SK-N-SH (cell line): Measurements from ENCODE around the gene ETHE1. TPM values are rescaled to one million over a fixed set of nuclear protein-coding genes. Genes with fewer than 3 reads are reported as not detected.

Experiments used
- CTCF ChIA-PET: fragments of 300-600, 350-600 bp; formaldehyde crosslinking; extraction: SDS; loops from one replicate; lab custom pipeline; 2021; lab: Yijun Ruan, JAX
- POLR2A ChIA-PET: fragments of 350-600 bp; sonication (Branson Sonifier 250); formaldehyde crosslinking; extraction: SDS; loops from one replicate; lab custom pipeline; 2020; ENCODE audit warnings: antibody characterized with exemption, inconsistent platforms; lab: Yijun Ruan, JAX
- DNase-seq: peaks from one replicate; pipeline ENCODE4 v3.0.0; 2012
- H2AFZ ChIP-seq: fragments of 200-600 bp; sonication (generic); 2 replicates; pipeline ENCODE4 v1.8.1; 2016; ENCODE audit warnings: antibody characterized with exemption, mild to moderate bottlenecking, low read depth
- H3F3A ChIP-seq: fragments of 200-600 bp; sonication (generic); replicated peaks from 2 replicates; pipeline ENCODE3; 2016; ENCODE audit warnings: antibody characterized with exemption, mild to moderate bottlenecking; ENCODE audit not compliant: insufficient read depth
- H3K27ac ChIP-seq, 2 experiments: fragments of 200-500 bp in 1 of 2; fragments of 200-600 bp in 1 of 2; sonication (Bioruptor generic) in 1 of 2; sonication (generic), shearing (Covaris generic) in 1 of 2; 2 replicates each; pipeline versions ENCODE4 v1.5.1 to v1.6.1; 2014 to 2016; ENCODE audit warnings: low read depth in 2 of 2, inconsistent platforms in 1 of 2, low read length in 1 of 2, mild to moderate bottlenecking in 1 of 2, mixed read lengths in 1 of 2
- H3K27me3 ChIP-seq: fragments of 200-600 bp; sonication (generic), shearing (Covaris generic); 2 replicates; pipeline ENCODE4 v1.6.1; 2016; ENCODE audit warnings: mixed run types; ENCODE audit not compliant: insufficient read depth
- H3K36me3 ChIP-seq, 2 experiments: fragments of 200-500 bp in 1 of 2; fragments of 200-600 bp in 1 of 2; sonication (Bioruptor generic) in 1 of 2; sonication (generic) in 1 of 2; replicated peaks in 1 of 2; 2 replicates each; pipeline versions ENCODE3 to v1.5.1; 2014 to 2016; ENCODE audit warnings: low read length in 1 of 2, mild to moderate bottlenecking in 1 of 2; ENCODE audit not compliant: insufficient read depth in 2 of 2, control insufficient read depth in 1 of 2
- H3K4me1 ChIP-seq, 2 experiments: fragments of 200-500 bp in 1 of 2; fragments of 200-600 bp in 1 of 2; sonication (Bioruptor generic) in 1 of 2; sonication (generic), shearing (Covaris generic) in 1 of 2; 2 replicates each; pipeline versions ENCODE4 v1.5.1 to v1.6.1; 2014 to 2016; ENCODE audit warnings: low read depth in 1 of 2, low read length in 1 of 2, mixed run types in 1 of 2; ENCODE audit not compliant: insufficient read depth in 2 of 2, control insufficient read depth in 1 of 2
- H3K4me2 ChIP-seq: fragments of 200-600 bp; sonication (generic), shearing (Covaris generic); 2 replicates; pipeline ENCODE4 v1.6.1; 2017; ENCODE audit warnings: mixed run types
- H3K4me3 ChIP-seq, 2 experiments: fragments of 200-500 bp in 1 of 2; fragments of 200-600 bp in 1 of 2; sonication (Bioruptor generic) in 1 of 2; sonication (generic), shearing (Covaris generic) in 1 of 2; 2 replicates each; pipeline versions ENCODE4 v1.5.1 to v1.8.1; 2014 to 2016; ENCODE audit warnings: low read depth in 2 of 2, inconsistent platforms in 1 of 2, low read length in 1 of 2, mild to moderate bottlenecking in 1 of 2, mixed read lengths in 1 of 2, moderate library complexity in 1 of 2
- H3K79me2 ChIP-seq: fragments of 200-600 bp; sonication (generic); 2 replicates; pipeline ENCODE4 v1.8.1; 2017; ENCODE audit warnings: mild to moderate bottlenecking; ENCODE audit not compliant: insufficient read depth
- H3K9ac ChIP-seq: fragments of 200-600 bp; sonication (generic); 2 replicates; pipeline ENCODE4 v1.6.1; 2017; ENCODE audit warnings: mixed run types
- H3K9me2 ChIP-seq: fragments of 200-600 bp; sonication (generic); 2 replicates; pipeline ENCODE4 v1.6.1; 2017; ENCODE audit warnings: mixed run types
- H3K9me3 ChIP-seq: fragments of 200-600 bp; sonication (generic); 2 replicates; pipeline ENCODE4 v1.6.1; 2017; ENCODE audit warnings: mixed run types, mild to moderate bottlenecking, moderate library complexity
- H4K20me1 ChIP-seq: fragments of 200-600 bp; sonication (generic); 2 replicates; pipeline ENCODE4 v1.6.1; 2017; ENCODE audit warnings: mild to moderate bottlenecking, mixed run types; ENCODE audit not compliant: insufficient read depth
- ELF1 ChIP-seq: IDR thresholded peaks from 2 replicates; pipeline ENCODE4 v1.4.0; 2012
- EP300 ChIP-seq, 2 experiments: IDR thresholded peaks; 2 replicates each; pipeline versions ENCODE4 v1.4.0 to v1.6.1; 2012; ENCODE audit warnings: borderline replicate concordance in 1 of 2, low read depth in 1 of 2, low read length in 1 of 2
- FOSL2 ChIP-seq: IDR thresholded peaks from 2 replicates; pipeline ENCODE4 v1.4.0; 2012; ENCODE audit warnings: low read depth, mild to moderate bottlenecking, moderate library complexity, borderline replicate concordance
- FOXM1 ChIP-seq: IDR thresholded peaks from 2 replicates; pipeline ENCODE4 v1.4.0; 2012; ENCODE audit warnings: low read depth, mild to moderate bottlenecking
- GABPA ChIP-seq: IDR thresholded peaks from 2 replicates; pipeline ENCODE4 v1.4.0; 2012; ENCODE audit warnings: low read depth, mild to moderate bottlenecking
- GATA2 ChIP-seq: sonication (generic); formaldehyde crosslinking; IDR thresholded peaks from 2 replicates; pipeline ENCODE4 v1.5.0; 2020; ENCODE audit warnings: mild to moderate bottlenecking, missing genetic modification reagents
- JUND ChIP-seq: IDR thresholded peaks from 2 replicates; pipeline ENCODE4 v1.4.0; 2012
- NFIC ChIP-seq: IDR thresholded peaks from 2 replicates; pipeline ENCODE4 v1.4.0; 2012; ENCODE audit warnings: borderline replicate concordance
- NRF1 ChIP-seq: IDR thresholded peaks from 2 replicates; pipeline ENCODE4 v1.6.1; 2012; ENCODE audit warnings: low read depth, mild to moderate bottlenecking, low read length
- RAD21 ChIP-seq: IDR thresholded peaks from 2 replicates; pipeline ENCODE4 v1.6.1; 2012; ENCODE audit warnings: mild to moderate bottlenecking, low read length
- TCF12 ChIP-seq: IDR thresholded peaks from 2 replicates; pipeline ENCODE4 v1.4.0; 2012
- TEAD4 ChIP-seq: IDR thresholded peaks from 2 replicates; pipeline ENCODE4 v1.4.0; 2012; ENCODE audit warnings: mild to moderate bottlenecking, borderline replicate concordance; ENCODE audit not compliant: insufficient read depth
- WGBS: methylation state at CpG from one replicate; pipeline ENCODE4 v1.1.6; 2017; ENCODE audit warnings: low lambda C conversion rate; 5-methylcytosine and 5-hydroxymethylcytosine counted together
- polyA plus RNA-seq, 3 experiments: library from polyadenylated mRNA; depleted of rRNA; stranded (reverse); fragments of >200 nt; gene quantifications; 2 replicates each; pipeline ENCODE4 v1.2.3, GENCODE V29; 2012
- TF ChIP-seq, protein P1 (sequence below): IDR thresholded peaks from 2 replicates; pipeline ENCODE4; 2012
- TF ChIP-seq, protein P2 (sequence below): IDR thresholded peaks from 2 replicates; pipeline ENCODE4 v1.4.0; 2012; ENCODE audit warnings: low read depth
- TF ChIP-seq, protein P3 (sequence below): IDR thresholded peaks from 2 replicates; pipeline ENCODE4 v1.4.0; 2012; ENCODE audit warnings: low read depth, borderline replicate concordance
- TF ChIP-seq, protein P4 (sequence below): IDR thresholded peaks from 2 replicates; pipeline ENCODE4 v1.6.1; 2012; ENCODE audit warnings: mild to moderate bottlenecking, low read depth, low read length, moderate library complexity
- TF ChIP-seq, protein P5 (sequence below): IDR thresholded peaks from 2 replicates; pipeline ENCODE4 v1.4.0; 2012; ENCODE audit warnings: low read depth, borderline replicate concordance

ETHE1 gene
- polyA plus RNA-seq, 1 of the 3 experiments (the other 2 are of a cell fraction): 86.2 TPM

DNA sequence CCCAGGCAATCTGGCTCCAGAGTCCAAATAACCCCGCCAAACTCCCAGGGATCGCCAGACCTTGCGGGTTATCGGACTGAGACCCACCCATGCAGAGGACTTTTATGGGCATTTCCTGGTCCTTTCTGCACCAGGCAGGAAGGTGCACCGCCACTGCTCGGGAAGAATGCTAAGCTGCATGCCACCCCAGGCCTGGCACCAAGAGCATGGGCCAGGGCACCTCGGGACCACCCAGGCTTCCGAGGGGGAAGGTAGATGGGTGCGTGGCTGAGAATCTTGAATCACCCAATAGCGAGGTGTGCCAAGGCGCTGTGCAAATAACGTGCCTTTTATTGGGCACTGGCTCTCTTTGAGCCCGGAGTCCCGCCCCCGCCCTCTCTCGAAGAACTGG is 5.6 kb upstream of the ETHE1 start:
- CTCF ChIA-PET: interaction anchor here (0.7 to 24.7 kb wide), 7 partner anchors 13 to 136 kb away, joined by 3 to 632 read pairs (median 6); no protein-coding TSS in a partner anchor
- DNase-seq: peak; percentile 59

More for the DNA sequence above, 5.6 kb upstream of the ETHE1 start:
- no peak for TF ChIP-seq TCF12
- TF ChIP-seq TEAD4: no peak
- no peak for TF ChIP-seq ELF1
- TF ChIP-seq, protein P1, sequence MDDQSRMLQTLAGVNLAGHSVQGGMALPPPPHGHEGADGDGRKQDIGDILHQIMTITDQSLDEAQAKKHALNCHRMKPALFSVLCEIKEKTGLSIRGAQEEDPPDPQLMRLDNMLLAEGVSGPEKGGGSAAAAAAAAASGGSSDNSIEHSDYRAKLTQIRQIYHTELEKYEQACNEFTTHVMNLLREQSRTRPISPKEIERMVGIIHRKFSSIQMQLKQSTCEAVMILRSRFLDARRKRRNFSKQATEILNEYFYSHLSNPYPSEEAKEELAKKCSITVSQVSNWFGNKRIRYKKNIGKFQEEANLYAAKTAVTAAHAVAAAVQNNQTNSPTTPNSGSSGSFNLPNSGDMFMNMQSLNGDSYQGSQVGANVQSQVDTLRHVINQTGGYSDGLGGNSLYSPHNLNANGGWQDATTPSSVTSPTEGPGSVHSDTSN: no peak
- TF ChIP-seq, protein P2, sequence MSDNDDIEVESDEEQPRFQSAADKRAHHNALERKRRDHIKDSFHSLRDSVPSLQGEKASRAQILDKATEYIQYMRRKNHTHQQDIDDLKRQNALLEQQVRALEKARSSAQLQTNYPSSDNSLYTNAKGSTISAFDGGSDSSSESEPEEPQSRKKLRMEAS: no peak
- no peak for TF ChIP-seq RAD21
- TF ChIP-seq, protein P3, sequence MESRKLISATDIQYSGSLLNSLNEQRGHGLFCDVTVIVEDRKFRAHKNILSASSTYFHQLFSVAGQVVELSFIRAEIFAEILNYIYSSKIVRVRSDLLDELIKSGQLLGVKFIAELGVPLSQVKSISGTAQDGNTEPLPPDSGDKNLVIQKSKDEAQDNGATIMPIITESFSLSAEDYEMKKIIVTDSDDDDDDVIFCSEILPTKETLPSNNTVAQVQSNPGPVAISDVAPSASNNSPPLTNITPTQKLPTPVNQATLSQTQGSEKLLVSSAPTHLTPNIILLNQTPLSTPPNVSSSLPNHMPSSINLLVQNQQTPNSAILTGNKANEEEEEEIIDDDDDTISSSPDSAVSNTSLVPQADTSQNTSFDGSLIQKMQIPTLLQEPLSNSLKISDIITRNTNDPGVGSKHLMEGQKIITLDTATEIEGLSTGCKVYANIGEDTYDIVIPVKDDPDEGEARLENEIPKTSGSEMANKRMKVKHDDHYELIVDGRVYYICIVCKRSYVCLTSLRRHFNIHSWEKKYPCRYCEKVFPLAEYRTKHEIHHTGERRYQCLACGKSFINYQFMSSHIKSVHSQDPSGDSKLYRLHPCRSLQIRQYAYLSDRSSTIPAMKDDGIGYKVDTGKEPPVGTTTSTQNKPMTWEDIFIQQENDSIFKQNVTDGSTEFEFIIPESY: no peak
- TF ChIP-seq FOSL2: no peak
- no peak for TF ChIP-seq NFIC
- TF ChIP-seq NRF1: no peak
- no peak for TF ChIP-seq EP300 (IDR thresholded peaks at IDR 0.05; ENCODE audit: borderline replicate concordance in 1 of 2, low read depth in 1 of 2, low read length in 1 of 2)
- TF ChIP-seq GATA2 (CRISPR knock-in tag): no peak
- no peak for TF ChIP-seq JUND
- TF ChIP-seq, protein P4, sequence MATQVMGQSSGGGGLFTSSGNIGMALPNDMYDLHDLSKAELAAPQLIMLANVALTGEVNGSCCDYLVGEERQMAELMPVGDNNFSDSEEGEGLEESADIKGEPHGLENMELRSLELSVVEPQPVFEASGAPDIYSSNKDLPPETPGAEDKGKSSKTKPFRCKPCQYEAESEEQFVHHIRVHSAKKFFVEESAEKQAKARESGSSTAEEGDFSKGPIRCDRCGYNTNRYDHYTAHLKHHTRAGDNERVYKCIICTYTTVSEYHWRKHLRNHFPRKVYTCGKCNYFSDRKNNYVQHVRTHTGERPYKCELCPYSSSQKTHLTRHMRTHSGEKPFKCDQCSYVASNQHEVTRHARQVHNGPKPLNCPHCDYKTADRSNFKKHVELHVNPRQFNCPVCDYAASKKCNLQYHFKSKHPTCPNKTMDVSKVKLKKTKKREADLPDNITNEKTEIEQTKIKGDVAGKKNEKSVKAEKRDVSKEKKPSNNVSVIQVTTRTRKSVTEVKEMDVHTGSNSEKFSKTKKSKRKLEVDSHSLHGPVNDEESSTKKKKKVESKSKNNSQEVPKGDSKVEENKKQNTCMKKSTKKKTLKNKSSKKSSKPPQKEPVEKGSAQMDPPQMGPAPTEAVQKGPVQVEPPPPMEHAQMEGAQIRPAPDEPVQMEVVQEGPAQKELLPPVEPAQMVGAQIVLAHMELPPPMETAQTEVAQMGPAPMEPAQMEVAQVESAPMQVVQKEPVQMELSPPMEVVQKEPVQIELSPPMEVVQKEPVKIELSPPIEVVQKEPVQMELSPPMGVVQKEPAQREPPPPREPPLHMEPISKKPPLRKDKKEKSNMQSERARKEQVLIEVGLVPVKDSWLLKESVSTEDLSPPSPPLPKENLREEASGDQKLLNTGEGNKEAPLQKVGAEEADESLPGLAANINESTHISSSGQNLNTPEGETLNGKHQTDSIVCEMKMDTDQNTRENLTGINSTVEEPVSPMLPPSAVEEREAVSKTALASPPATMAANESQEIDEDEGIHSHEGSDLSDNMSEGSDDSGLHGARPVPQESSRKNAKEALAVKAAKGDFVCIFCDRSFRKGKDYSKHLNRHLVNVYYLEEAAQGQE: no peak
- TF ChIP-seq, protein P5, sequence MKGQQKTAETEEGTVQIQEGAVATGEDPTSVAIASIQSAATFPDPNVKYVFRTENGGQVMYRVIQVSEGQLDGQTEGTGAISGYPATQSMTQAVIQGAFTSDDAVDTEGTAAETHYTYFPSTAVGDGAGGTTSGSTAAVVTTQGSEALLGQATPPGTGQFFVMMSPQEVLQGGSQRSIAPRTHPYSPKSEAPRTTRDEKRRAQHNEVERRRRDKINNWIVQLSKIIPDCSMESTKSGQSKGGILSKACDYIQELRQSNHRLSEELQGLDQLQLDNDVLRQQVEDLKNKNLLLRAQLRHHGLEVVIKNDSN: no peak
- no peak; the same call in 1 of the 2 replicates for TF ChIP-seq GABPA
- TF ChIP-seq FOXM1: no peak
- H3K9me3 ChIP-seq: no peaks in the 10 kb centered on the region
- peak overlapping the region; percentile 74 for H2AFZ ChIP-seq
- H3K27ac ChIP-seq: peak overlapping the region; percentile 78 to 95
- no peaks in the 10 kb centered on the region for H3K79me2 ChIP-seq
- peak overlapping the region; percentile 59 to 63 for H3K4me3 ChIP-seq
- 12% methylated on average over 16 of the region's 16 CpGs for WGBS
- peak overlapping the region; percentile 78 for H3K4me2 ChIP-seq
- peaks cover 23% of the 10 kb centered on the region for H3F3A ChIP-seq
- POLR2A ChIA-PET: interaction anchor here (0.6 to 1.2 kb wide), 3 partner anchors 48 to 427 kb away, joined by 3 to 6 read pairs (median 4); no protein-coding TSS in a partner anchor
- peak overlapping the region; percentile 44; the same call in 1 of the 2 replicates for H3K9ac ChIP-seq
- no peaks in the 10 kb centered on the region for H3K9me2 ChIP-seq
- no peaks in the 10 kb centered on the region for H3K36me3 ChIP-seq
- no peaks in the 10 kb centered on the region for H4K20me1 ChIP-seq
- H3K27me3 ChIP-seq: no peaks in the 10 kb centered on the region
- peaks cover 0 to 13% of the 10 kb centered on the region in 2 experiments; a peak in 1 of 4 replicates for H3K4me1 ChIP-seq
